GM19025 (cell line): ENCODE results near the gene PTPRK.

ENCODE experiments used
- ATAC-seq: cut with Tn5 transposase; IDR thresholded peaks from one replicate; pipeline ENCODE4 v1.9.1; 2021; ENCODE audit warnings: mild to moderate bottlenecking, low read depth, moderate library complexity; ENCODE audit not compliant: unreplicated experiment

Gene PTPRK

GRCh38 chr6:128225612-128226011 is 294.8 kb downstream of the PTPRK start:
- no peak for ATAC-seq

- ATAC-seq = no peak
Observed at GRCh38 chr6:128216917-128217316, 303.5 kb downstream of the PTPRK start.

DNA sequence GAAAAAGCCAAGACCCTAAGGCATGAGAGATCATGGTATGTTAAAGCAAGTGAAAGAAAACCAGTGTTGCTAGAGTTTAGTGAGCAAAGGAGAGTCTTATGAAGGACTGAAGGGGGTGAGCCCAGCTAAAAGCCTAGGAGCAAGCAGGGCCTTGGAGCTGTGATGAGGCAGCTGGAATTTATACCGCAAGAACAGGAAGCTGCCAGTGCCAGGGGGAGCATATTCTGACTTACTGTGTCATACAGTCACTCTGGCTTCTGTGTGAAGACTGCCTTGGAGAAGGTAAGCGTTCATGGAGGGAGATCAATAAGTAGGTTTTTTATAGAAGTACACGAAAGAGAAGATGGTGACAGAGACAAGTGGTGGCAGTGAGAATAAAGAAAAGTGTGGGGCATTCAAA is 310.6 kb downstream of the PTPRK start:
- ATAC-seq = no peak

DNA sequence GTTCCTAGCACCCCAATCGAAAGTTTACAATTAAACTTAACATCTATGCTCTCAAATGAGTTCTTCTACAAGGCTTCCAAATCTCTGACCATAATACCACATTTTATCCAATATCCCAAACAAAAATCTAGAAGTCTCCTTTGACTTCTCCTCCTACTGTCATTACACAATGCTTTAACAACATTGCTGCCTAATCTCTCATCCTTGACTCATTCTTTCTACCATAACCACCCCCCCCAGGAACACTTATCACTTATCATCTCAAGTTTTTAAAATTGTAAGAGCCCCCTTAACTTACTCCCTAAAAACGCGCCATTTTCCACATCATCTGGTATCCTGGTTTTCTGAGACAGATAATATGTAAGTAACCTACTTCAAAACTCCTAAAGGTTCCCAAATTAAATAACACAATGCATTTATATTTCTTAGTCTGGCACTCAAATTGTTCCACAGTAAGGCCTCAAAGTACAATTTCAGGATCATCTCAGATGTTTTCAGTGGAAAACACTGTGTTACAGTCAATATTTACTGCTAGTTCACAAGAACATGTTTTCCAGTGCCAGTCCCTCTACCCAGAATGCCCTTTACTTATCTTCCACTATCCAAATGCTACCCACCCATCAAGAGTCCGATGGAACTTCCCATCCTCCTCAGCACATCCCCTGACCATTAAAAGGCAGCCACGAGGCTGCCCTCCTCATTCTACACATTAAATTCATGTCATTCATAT is 311.4 kb downstream of the PTPRK start:
- no peak for ATAC-seq

DNA sequence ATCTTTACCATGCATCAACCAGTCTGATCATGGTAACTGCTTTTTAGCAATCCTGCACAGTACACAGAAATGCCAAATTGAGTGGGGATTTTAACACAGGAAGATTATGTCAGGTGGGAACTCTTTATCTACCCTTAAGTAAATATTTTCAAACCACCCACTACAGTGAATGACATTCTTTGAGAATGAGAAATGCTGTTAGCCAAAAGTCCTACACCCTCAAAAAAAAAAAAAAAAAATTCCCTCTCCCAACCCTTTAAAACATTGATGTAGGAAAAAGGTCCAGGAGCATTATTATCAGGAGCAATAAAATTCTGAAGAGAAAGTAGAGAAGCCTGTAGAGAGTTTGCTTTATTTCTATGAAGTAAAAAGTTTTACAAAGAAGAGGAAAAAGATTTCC is 312.3 kb downstream of the PTPRK start:
- ATAC-seq = no peak

DNA sequence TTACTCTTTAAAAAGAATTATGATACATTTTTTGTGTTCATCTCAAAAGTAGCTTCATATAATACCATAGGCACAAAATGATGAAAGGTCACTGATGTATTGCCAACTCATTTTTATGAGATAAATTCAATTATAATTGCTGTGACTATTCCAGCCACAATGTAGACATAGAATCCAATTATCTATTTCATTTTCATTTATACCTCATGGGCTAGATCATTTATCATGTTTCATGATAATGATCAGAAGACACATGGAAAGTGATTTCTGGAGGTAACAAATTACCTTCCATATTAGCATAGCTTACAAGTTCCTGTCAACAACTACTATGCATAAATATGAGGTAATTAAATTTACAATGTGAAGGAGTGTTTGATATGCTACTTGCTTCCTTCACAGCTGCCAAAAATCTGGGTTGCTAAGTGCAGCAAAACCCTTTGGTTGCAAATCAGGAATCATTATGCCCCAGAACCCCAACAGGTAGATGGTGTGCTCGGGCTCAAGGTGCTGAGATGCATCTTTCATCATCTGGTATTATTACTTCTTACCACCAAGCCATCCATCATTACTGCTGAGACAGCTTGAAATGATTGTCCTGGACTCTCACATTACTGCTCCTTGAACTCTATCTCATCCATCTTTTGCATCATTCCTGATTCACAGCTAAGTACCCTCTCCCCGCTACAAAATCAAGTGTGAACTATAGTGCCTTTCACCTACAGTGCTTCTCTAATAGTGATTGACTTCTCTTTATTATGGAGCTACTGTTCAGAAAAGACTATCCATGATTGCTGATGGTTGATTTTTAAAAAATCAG is 313.6 kb downstream of the PTPRK start:
- no peak for ATAC-seq

DNA sequence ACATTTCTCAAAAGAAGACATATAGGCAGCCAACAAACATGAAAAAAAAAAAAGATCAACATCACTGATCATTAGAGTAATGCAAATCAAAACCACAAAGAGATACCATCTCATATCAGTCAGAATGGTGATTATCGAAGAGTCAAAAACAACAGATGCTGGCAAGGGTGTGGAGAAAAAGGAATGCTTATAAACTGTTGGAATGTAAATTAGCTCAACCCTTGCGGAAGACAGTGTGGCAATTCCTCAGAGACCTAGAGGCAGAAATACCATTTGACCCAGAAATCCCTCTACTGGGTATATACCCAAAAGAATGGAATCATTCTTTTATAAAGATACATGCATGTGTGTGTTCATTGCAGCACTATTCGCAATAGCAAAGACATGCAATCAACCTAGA is 315.8 kb downstream of the PTPRK start:
- no peak for ATAC-seq

- no peak for ATAC-seq
Observed at GRCh38 chr6:128202169-128202765, 318.1 kb downstream of the PTPRK start.

GRCh38 chr6:128200789-128201188 is 319.6 kb downstream of the PTPRK start:
- no peak for ATAC-seq

- ATAC-seq = no peak
Observed at GRCh38 chr6:128199461-128199860, 320.9 kb downstream of the PTPRK start.

- ATAC-seq = no peak
Observed at GRCh38 chr6:128192972-128193371, 327.4 kb downstream of the PTPRK start.

DNA sequence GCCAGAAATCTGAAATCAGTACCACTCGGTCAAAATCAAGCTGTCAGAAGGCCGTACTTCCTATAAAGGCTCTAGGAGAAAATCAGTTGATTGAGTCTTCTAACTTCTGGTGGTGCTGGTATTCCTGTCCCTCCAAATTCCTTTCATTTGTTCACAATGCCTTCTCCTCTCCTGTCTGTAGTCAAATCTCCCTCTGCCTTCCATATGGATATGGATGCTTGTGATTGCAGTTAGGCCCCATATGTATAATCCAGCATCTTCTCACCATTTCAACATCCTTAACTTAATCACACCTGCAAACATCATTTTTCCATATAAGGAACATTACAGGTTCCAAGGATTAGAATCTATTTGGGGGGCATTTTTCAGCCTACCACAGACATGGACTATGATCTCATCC is 331.7 kb downstream of the PTPRK start:
- no peak for ATAC-seq

DNA sequence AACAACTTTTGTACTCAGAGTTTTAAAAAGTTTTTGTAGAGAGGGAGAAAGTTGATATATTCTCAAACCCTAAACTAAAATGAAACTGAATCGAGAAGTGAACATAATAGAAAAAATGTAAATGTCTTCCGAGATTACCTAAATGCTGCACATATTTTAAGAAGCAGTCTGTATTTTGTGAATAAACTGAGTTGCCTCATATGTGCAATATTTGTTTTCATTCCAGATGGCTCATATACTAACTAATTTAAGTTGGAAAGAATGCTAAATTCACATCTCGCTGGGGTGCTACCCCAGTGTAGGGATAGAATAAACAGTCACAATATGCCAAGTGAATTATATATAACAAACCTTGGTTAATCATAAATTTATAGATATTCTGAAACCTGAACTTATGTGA is 333.7 kb downstream of the PTPRK start:
- ATAC-seq = no peak

- no peak for ATAC-seq
Observed at GRCh38 chr6:128179876-128180438, 340.4 kb downstream of the PTPRK start.

GRCh38 chr6:128174724-128175123 is 345.7 kb downstream of the PTPRK start:
- no peak for ATAC-seq

- ATAC-seq = no peak
Observed at GRCh38 chr6:128172752-128173682, 347.4 kb downstream of the PTPRK start.

GRCh38 chr6:128172081-128172480 is 348.3 kb downstream of the PTPRK start:
- ATAC-seq = no peak

GRCh38 chr6:128171182-128171581 is 349.2 kb downstream of the PTPRK start:
- no peak for ATAC-seq

DNA sequence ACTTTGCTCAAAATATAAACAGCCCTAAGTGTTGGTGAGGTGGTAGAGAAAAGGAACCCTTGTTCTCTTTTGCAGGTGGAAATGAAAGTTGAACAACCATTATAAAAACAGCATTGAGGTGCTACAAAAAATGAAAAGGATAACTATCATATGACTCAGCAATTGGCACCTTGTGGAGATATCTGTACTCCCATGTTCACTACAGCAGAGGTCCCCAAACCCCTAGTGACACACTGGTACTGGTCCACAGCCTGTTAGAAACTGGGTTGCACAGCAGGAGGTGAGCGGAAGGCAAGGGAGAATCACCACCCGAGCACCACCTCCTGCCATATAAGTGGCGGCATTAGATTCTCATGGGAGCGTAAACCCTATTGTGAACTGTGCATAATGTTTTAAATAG is 352.2 kb downstream of the PTPRK start:
- ATAC-seq = no peak

DNA sequence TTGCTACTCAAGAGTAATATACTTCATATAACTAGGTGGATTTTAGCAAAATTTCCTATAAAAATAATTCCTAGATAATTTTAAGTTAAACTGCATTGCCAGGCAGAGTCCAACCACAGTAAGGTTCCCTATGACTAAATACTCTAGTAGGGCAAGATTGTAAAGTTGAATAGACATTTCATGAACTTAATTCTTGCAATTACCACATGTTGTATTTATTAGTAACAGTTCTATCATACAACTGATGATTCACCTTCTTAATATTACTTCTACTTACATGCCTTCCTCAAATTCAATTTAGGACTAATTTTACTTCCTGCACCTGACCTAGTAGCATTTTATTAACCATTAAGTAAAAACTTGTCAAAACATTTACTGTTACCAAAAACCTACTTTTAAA is 352.8 kb downstream of the PTPRK start:
- ATAC-seq = no peak
